ENCODE data around the gene TRIM71. TPM values are rescaled to one million over a fixed set of nuclear protein-coding genes. Genes with fewer than 3 reads are reported as not detected.
"Not testable (repeated sequence)": the region's sequence is repeated elsewhere in the genome, so short reads cannot be mapped to it uniquely, and the experiment has no call there.

The TRIM71 gene
- polyA plus RNA-seq, 6 donors from 2014 or later: not detected

DNA sequence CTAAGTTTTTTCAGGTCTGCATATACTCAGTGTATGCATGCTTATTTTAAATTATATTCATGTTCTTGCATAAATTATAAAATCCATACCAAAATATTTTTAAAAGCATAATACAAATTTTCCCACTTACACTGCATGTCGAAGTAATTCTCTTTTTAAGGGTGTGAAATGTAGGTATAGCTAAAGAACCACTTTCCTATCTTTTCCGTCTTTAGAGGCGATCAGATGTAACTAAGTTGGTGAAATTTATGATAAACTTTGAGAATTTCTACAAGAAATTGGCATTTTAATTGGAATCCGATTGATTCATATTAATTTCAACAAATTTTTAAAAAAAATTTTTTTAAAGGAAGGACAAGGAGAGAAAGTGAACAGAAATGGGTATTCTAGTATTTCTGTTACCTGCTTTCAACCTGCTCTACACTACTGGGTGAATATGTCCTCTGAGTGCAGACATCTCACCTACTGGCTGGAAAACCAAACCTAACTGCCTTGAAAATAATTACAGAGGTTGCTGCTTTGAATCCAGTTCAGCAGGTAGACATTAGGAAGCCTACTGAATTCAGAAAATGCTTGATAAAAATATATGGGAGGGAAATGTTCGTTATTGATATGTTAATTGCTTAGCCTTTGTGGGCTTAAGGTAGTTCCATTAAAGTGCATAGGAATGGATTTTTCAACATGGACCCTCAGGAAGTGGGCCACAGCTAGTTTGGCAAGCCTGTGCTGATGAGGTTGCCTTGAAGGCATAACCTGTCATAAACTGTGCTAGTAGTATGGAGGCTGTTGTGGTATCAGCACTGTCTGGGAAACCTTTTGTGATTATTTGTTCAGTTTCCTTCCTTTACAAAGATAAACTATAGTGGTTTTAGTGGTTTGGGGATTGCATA is 5.1 kb downstream of the TRIM71 start:
- H3K4me1 Mint-ChIP-seq: peaks cover 5 to 7% (median 6%) of the 10 kb centered on the region in 3 donors
- peaks cover 15 to 35% (median 26%) of the 10 kb centered on the region in 3 donors for H3K27me3 Mint-ChIP-seq
- no peak overlapping the region for H3K4me3 Mint-ChIP-seq
- no peaks in the 10 kb centered on the region for H3K36me3 Mint-ChIP-seq
- DNase-seq (no peak), ATAC-seq (ENCODE audit: low read depth in 2 of 2) (no peak)
- no peaks in the 10 kb centered on the region for H3K9me3 Mint-ChIP-seq
- no peak overlapping the region for H3K27ac Mint-ChIP-seq

GRCh38 chr3:32823641-32824184 is 5.9 kb downstream of the TRIM71 start:
- H3K27me3 Mint-ChIP-seq: peaks cover 9 to 31% (median 26%) of the 10 kb centered on the region in 3 donors
- ATAC-seq (ENCODE audit: low read depth in 2 of 2); DNase-seq; H3K4me1 Mint-ChIP-seq; H3K27ac Mint-ChIP-seq; H3K9me3 Mint-ChIP-seq; H3K36me3 Mint-ChIP-seq; H3K4me3 Mint-ChIP-seq: not testable (repeated sequence)

GRCh38 chr3:32825601-32826375 is 8.0 kb downstream of the TRIM71 start:
- no peak overlapping the region for H3K27ac Mint-ChIP-seq

DNA sequence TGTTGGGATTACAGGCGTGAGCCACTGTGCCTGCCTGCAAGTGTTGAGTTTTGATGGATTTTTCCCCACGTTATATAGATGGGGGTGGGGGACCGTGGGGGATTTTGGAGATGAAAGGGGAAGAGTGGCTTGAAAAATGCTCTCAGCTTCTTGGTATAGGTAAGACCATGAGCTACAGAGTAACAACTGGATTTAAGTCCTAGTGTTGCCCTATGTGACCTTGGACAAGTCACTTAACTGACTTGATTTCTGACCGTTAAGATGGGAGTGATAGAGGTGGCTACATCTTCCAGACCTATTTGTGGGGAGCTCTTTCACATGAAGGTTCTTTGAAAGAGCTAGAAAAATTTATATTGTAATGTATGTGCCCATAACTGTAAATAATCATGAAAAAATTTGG is 13.3 kb downstream of the TRIM71 start:
- ATAC-seq (ENCODE audit: low read depth in 2 of 2) (no peak), DNase-seq (no peak)
- Mint-ChIP-seq H3K36me3 (no peaks in the 10 kb centered on the region), H3K4me1 (no peaks in the 10 kb centered on the region), H3K4me3 (no peak overlapping the region), H3K27me3 (peaks cover 4 to 7% (median 5%) of the 10 kb centered on the region in 3 donors), H3K27ac (no peak overlapping the region), H3K9me3 (peaks cover 0 to 2% (median 0%) of the 10 kb centered on the region in 7 donors)

More at GRCh38 chr3:32825601-32826375, 8.0 kb downstream of the TRIM71 start:
- peaks cover 0 to 18% (median 13%) of the 10 kb centered on the region in 3 donors for H3K27me3 Mint-ChIP-seq
- H3K4me3 Mint-ChIP-seq: no peak overlapping the region
- H3K36me3 Mint-ChIP-seq: no peaks in the 10 kb centered on the region
- H3K9me3 Mint-ChIP-seq: no peaks in the 10 kb centered on the region
- H3K4me1 Mint-ChIP-seq: no peaks in the 10 kb centered on the region
- ATAC-seq (ENCODE audit: low read depth in 2 of 2) (no peak), DNase-seq (no peak)

DNA sequence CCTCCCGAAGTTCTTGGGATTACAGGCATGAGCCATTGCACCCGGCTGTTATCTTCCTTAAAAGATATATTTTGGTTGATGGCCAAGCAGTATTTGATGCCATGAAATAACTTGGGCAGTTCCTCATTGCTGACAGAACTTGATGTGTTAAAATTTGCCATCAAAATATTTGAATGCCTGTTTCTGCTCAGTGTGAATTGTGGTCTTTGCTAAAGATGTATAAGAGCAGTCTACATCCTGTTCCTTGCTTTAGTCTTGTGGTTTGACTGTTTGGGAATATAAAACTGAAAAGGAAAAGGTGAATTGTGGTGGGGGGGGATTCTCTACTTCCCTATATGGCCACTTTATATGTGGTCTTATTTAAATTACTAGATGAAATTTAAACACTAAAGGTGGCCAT is 14.0 kb downstream of the TRIM71 start:
- Mint-ChIP-seq H3K27ac (peak overlapping the region in 1 of 6 donors; percentile 72), H3K4me1 (no peaks in the 10 kb centered on the region), H3K4me3 (no peak overlapping the region), H3K27me3 (peaks cover 4 to 7% (median 7%) of the 10 kb centered on the region in 3 donors), H3K9me3 (peaks cover 0 to 2% (median 0%) of the 10 kb centered on the region in 7 donors), H3K36me3 (no peaks in the 10 kb centered on the region)
- DNase-seq (no peak), ATAC-seq (ENCODE audit: low read depth in 2 of 2) (no peak)

DNA sequence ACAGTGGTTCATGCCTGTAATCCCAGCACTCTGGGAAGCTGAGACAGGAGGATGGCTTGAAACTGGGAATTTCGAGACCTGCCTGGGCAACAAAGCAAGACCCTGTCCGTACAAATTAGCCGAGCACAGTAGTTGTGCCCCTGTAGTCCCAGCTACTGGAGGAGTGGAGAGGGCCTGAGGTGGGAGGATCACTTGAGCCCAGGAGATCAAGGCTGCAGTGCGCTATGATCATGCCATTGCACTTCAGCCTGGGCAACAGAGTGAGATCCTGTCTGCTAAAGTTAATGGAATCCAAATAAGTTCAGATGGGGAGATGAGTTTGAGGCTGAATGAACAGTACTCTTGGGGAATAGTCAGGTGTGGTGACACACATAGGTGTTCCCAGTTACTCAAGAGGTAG is 14.4 kb downstream of the TRIM71 start:
- no peak for DNase-seq

GRCh38 chr3:32835049-32835371 is 17.2 kb downstream of the TRIM71 start:
- Mint-ChIP-seq H3K27ac (peak overlapping the region in 1 of 6 donors; percentile 22), H3K4me1 (no peaks in the 10 kb centered on the region), H3K27me3 (peaks cover 4 to 7% (median 7%) of the 10 kb centered on the region in 3 donors), H3K9me3 (peaks cover 0 to 2% (median 0%) of the 10 kb centered on the region in 7 donors), H3K36me3 (no peaks in the 10 kb centered on the region), H3K4me3 (no peak overlapping the region)
- ATAC-seq (ENCODE audit: low read depth in 2 of 2): no peak
- no peak for DNase-seq

More for the DNA sequence above, 14.4 kb downstream of the TRIM71 start:
- Mint-ChIP-seq H3K9me3 (peaks cover 0 to 2% (median 0%) of the 10 kb centered on the region in 7 donors), H3K4me3 (no peak overlapping the region), H3K4me1 (no peaks in the 10 kb centered on the region), H3K36me3 (no peaks in the 10 kb centered on the region), H3K27ac (no peak overlapping the region), H3K27me3 (peaks cover 3 to 7% (median 4%) of the 10 kb centered on the region in 3 donors)
- no peak for ATAC-seq (ENCODE audit: low read depth in 2 of 2)

- peaks cover 3 to 7% (median 7%) of the 10 kb centered on the region in 3 donors for H3K27me3 Mint-ChIP-seq
- no peaks in the 10 kb centered on the region for H3K36me3 Mint-ChIP-seq
- no peak overlapping the region for H3K4me3 Mint-ChIP-seq
- H3K4me1 Mint-ChIP-seq: no peaks in the 10 kb centered on the region
- DNase-seq (no peak), ATAC-seq (ENCODE audit: low read depth in 2 of 2) (no peak)
- H3K9me3 Mint-ChIP-seq: no peaks in the 10 kb centered on the region
- no peak overlapping the region for H3K27ac Mint-ChIP-seq
Observed at GRCh38 chr3:32835961-32836360, 18.2 kb downstream of the TRIM71 start.

GRCh38 chr3:32836601-32837000 is 18.8 kb downstream of the TRIM71 start:
- Mint-ChIP-seq H3K9me3 (no peaks in the 10 kb centered on the region), H3K36me3 (no peaks in the 10 kb centered on the region), H3K27me3 (peaks cover 0 to 7% (median 7%) of the 10 kb centered on the region in 3 donors), H3K4me3 (no peak overlapping the region), H3K4me1 (no peaks in the 10 kb centered on the region), H3K27ac (no peak overlapping the region)
- no peak for ATAC-seq (ENCODE audit: low read depth in 2 of 2)
- no peak for DNase-seq

- Mint-ChIP-seq H3K27me3 (peaks cover 0 to 7% (median 7%) of the 10 kb centered on the region in 3 donors), H3K4me1 (peaks cover 0 to 4% (median 3%) of the 10 kb centered on the region in 3 donors), H3K9me3 (no peaks in the 10 kb centered on the region), H3K27ac (peak overlapping the region in 1 of 6 donors; percentile 42), H3K4me3 (no peak overlapping the region), H3K36me3 (no peaks in the 10 kb centered on the region)
- no peak for DNase-seq
- no peak for ATAC-seq (ENCODE audit: low read depth in 2 of 2)
Observed at GRCh38 chr3:32837366-32837765, 19.6 kb downstream of the TRIM71 start.

- DNase-seq (no peak), ATAC-seq (ENCODE audit: low read depth in 2 of 2) (no peak)
- Mint-ChIP-seq H3K27ac (peak overlapping the region in 1 of 6 donors; percentile 42), H3K36me3 (no peaks in the 10 kb centered on the region), H3K4me3 (no peak overlapping the region), H3K4me1 (peaks cover 4 to 8% (median 7%) of the 10 kb centered on the region in 3 donors), H3K27me3 (peaks cover 0 to 7% (median 7%) of the 10 kb centered on the region in 3 donors), H3K9me3 (no peaks in the 10 kb centered on the region)
Observed at GRCh38 chr3:32837789-32838188, 20.0 kb downstream of the TRIM71 start.

GRCh38 chr3:32839714-32840085 is 21.9 kb downstream of the TRIM71 start:
- DNase-seq: no peak
- ATAC-seq (ENCODE audit: low read depth in 2 of 2): no peak
- no peaks in the 10 kb centered on the region for H3K36me3 Mint-ChIP-seq
- peaks cover 7 to 12% (median 8%) of the 10 kb centered on the region in 3 donors for H3K4me1 Mint-ChIP-seq
- peaks cover 0 to 7% (median 7%) of the 10 kb centered on the region in 3 donors for H3K27me3 Mint-ChIP-seq
- H3K9me3 Mint-ChIP-seq: no peaks in the 10 kb centered on the region
- no peak overlapping the region for H3K27ac Mint-ChIP-seq
- H3K4me3 Mint-ChIP-seq: no peak overlapping the region

GRCh38 chr3:32840086-32840841 is 22.5 kb downstream of the TRIM71 start:
- Mint-ChIP-seq H3K27me3 (peaks cover 0 to 7% (median 7%) of the 10 kb centered on the region in 3 donors), H3K4me1 (peaks cover 7 to 12% (median 8%) of the 10 kb centered on the region in 3 donors), H3K27ac (no peak overlapping the region), H3K9me3 (no peaks in the 10 kb centered on the region), H3K4me3 (no peak overlapping the region), H3K36me3 (no peaks in the 10 kb centered on the region)
- ATAC-seq (ENCODE audit: low read depth in 2 of 2): no peak
- no peak for DNase-seq
